NB4 (cell line): ENCODE data around the gene TEX10.

Experiments used
- MAX ChIP-seq: IDR thresholded peaks from 2 replicates; pipeline ENCODE4 v1.6.1; 2011; ENCODE audit warnings: low read depth, low read length
- MYC ChIP-seq: IDR thresholded peaks from 2 replicates; pipeline ENCODE4 v1.6.1; 2011; ENCODE audit warnings: low read depth, low read length
- POLR2A ChIP-seq: IDR thresholded peaks from 2 replicates; pipeline ENCODE4 v1.6.1; 2011; ENCODE audit warnings: mild to moderate bottlenecking; ENCODE audit not compliant: insufficient read length; ENCODE audit errors: extremely low read depth
- TF ChIP-seq, protein P1 (sequence below): IDR thresholded peaks from one replicate; pipeline ENCODE4 v1.5.1; 2012; ENCODE audit warnings: low read depth, low read length

DNA sequence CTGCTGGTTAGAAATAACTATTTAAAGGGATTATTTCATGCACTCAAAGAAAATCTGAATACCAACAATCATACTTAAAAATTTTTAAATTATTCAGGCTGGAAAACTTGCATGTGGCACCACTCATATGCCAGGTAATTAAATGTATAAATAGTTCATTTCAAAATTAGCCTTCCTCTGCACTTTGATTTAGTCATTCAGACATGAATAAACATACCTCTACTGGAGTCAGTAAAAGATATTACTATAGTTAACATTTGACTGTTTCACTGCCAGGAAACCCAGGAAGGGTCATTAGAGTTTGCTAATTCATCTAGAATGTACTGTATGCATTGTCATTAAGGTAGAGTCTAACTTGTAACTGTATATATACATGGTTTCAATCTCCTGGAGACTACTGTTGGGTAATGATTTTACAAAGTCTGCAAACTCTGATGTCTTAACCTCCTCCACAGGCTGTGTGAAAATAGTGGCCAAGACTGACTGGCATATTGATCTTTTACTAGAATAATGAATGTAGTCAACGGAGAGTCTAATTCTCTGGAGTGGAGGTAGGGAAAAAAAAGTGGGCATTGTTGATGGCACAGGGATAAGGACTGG, 43.7 kb downstream of the TEX10 start:
- TF ChIP-seq, protein P1, sequence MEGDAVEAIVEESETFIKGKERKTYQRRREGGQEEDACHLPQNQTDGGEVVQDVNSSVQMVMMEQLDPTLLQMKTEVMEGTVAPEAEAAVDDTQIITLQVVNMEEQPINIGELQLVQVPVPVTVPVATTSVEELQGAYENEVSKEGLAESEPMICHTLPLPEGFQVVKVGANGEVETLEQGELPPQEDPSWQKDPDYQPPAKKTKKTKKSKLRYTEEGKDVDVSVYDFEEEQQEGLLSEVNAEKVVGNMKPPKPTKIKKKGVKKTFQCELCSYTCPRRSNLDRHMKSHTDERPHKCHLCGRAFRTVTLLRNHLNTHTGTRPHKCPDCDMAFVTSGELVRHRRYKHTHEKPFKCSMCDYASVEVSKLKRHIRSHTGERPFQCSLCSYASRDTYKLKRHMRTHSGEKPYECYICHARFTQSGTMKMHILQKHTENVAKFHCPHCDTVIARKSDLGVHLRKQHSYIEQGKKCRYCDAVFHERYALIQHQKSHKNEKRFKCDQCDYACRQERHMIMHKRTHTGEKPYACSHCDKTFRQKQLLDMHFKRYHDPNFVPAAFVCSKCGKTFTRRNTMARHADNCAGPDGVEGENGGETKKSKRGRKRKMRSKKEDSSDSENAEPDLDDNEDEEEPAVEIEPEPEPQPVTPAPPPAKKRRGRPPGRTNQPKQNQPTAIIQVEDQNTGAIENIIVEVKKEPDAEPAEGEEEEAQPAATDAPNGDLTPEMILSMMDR, result no peak
- TF ChIP-seq MAX (no peak), POLR2A (no peak), MYC (no peak)
